HG03097 (cell line): ENCODE measurements around the gene LDHD.

Source experiments
- ATAC-seq: cut with Tn5 transposase; IDR thresholded peaks from one replicate; pipeline ENCODE4 v1.9.1; 2021; ENCODE audit not compliant: unreplicated experiment, low FRiP score

Gene LDHD

GRCh38 chr16:75114946-75115825 is 1.4 kb downstream of the LDHD start:
- no peak for ATAC-seq

- no peak for ATAC-seq
Measured at GRCh38 chr16:75114179-75114945, 2.2 kb downstream of the LDHD start.

- ATAC-seq, result no peak
Measured at GRCh38 chr16:75113541-75114121, 2.9 kb downstream of the LDHD start.

- ATAC-seq, result no peak
Measured at GRCh38 chr16:75112734-75113491, 3.7 kb downstream of the LDHD start.

GRCh38 chr16:75111961-75112733 is 4.4 kb downstream of the LDHD start:
- no peak for ATAC-seq

GRCh38 chr16:75111514-75111940 is 5.1 kb downstream of the LDHD start:
- ATAC-seq, result no peak

GRCh38 chr16:75110637-75111513 is 5.7 kb downstream of the LDHD start:
- peak; percentile 49 for ATAC-seq

GRCh38 chr16:75109732-75110243 is 6.8 kb downstream of the LDHD start:
- no peak for ATAC-seq

GRCh38 chr16:75108792-75109731 is 7.5 kb downstream of the LDHD start:
- ATAC-seq, result peak; percentile 37

GRCh38 chr16:75107505-75107904 is 9.1 kb downstream of the LDHD start:
- ATAC-seq, result no peak

- no peak for ATAC-seq
Measured at GRCh38 chr16:75106351-75107274, 10.0 kb downstream of the LDHD start.

GRCh38 chr16:75105306-75106061 is 11.1 kb downstream of the LDHD start:
- no peak for ATAC-seq

GRCh38 chr16:75104836-75105235 is 11.7 kb downstream of the LDHD start:
- ATAC-seq, result no peak

GRCh38 chr16:75103994-75104393 is 12.6 kb downstream of the LDHD start:
- ATAC-seq, result no peak

GRCh38 chr16:75102595-75102994 is 14.0 kb downstream of the LDHD start:
- no peak for ATAC-seq

- ATAC-seq, result no peak
Measured at GRCh38 chr16:75101635-75102034, 14.9 kb downstream of the LDHD start.
